GM19468 (cell line): ENCODE measurements around the gene TJAP1.
"Not testable (repeated sequence)": the region's sequence is repeated elsewhere in the genome, so short reads cannot be mapped to it uniquely, and the experiment has no call there.

Source experiments
- ATAC-seq: cut with Tn5 transposase; IDR thresholded peaks from one replicate; pipeline ENCODE4 v1.9.1; 2021; ENCODE audit warnings: mild to moderate bottlenecking, moderate library complexity, moderate number of reproducible peaks; ENCODE audit not compliant: unreplicated experiment; ENCODE audit errors: extremely low read depth

The TJAP1 gene

GRCh38 chr6:43475516-43475915 is 1.9 kb upstream of the TJAP1 start:
- ATAC-seq, result no peak

- ATAC-seq, result no peak
These were observed 624 bp upstream of the TJAP1 start for GRCh38 chr6:43476746-43477145.

GRCh38 chr6:43478008-43478372 is 620 bp downstream of the TJAP1 start:
- ATAC-seq, result no peak

GRCh38 chr6:43481075-43481474 is 3.7 kb downstream of the TJAP1 start:
- ATAC-seq, result no peak

GRCh38 chr6:43481591-43482236 is 4.3 kb downstream of the TJAP1 start:
- no peak for ATAC-seq

- no peak for ATAC-seq
These were observed 11.4 kb downstream of the TJAP1 start for GRCh38 chr6:43488667-43489276.

GRCh38 chr6:43489277-43490072 is 12.1 kb downstream of the TJAP1 start:
- no peak for ATAC-seq

- ATAC-seq, result no peak
These were observed 13.2 kb downstream of the TJAP1 start for GRCh38 chr6:43490523-43490939.

GRCh38 chr6:43491750-43492661 is 14.6 kb downstream of the TJAP1 start:
- ATAC-seq, result no peak

- no peak for ATAC-seq
These were observed 15.3 kb downstream of the TJAP1 start for GRCh38 chr6:43492673-43493072.

- ATAC-seq, result no peak
These were observed 15.9 kb downstream of the TJAP1 start for GRCh38 chr6:43493230-43493629.

GRCh38 chr6:43493833-43494232 is 16.5 kb downstream of the TJAP1 start:
- no peak for ATAC-seq

GRCh38 chr6:43494321-43494720 is 17.0 kb downstream of the TJAP1 start:
- no peak for ATAC-seq

- ATAC-seq, result no peak
These were observed 17.4 kb downstream of the TJAP1 start for GRCh38 chr6:43494766-43495165.

- ATAC-seq, result no peak
These were observed 18.1 kb downstream of the TJAP1 start for GRCh38 chr6:43495409-43495941.

GRCh38 chr6:43496370-43497128 is 19.2 kb downstream of the TJAP1 start:
- no peak for ATAC-seq

GRCh38 chr6:43497129-43497396 is 19.7 kb downstream of the TJAP1 start:
- ATAC-seq, result no peak

- ATAC-seq, result no peak
These were observed 20.3 kb downstream of the TJAP1 start for GRCh38 chr6:43497689-43498088.

GRCh38 chr6:43498291-43498690 is 20.9 kb downstream of the TJAP1 start:
- not testable (repeated sequence) for ATAC-seq
